HG02642 (cell line): ENCODE data around the gene TSPAN18.

ENCODE experiments used
- ATAC-seq: cut with Tn5 transposase; IDR thresholded peaks from one replicate; pipeline ENCODE4 v1.9.1; 2021; ENCODE audit warnings: mild to moderate bottlenecking; ENCODE audit not compliant: unreplicated experiment, poor library complexity

The TSPAN18 gene

DNA sequence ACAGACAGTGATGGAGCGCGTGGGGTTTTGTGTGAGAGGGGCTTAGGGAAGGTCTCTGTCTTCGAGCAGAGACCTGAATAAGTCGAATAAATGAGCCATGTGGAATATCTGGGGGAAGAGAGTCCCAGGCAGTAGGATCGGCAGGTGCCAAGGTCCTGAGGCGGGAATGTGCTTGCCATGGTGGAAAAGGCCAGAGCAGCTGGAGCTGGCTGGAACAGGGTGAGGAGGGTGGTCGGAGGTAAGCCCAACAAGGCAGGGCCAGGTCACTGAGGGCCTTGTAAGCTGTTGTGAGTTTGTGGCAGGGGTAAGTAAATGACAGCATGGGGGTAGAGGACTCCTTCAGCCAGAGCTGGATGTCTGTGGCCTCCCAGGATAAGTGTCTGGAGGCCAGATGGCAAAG is 152.7 kb downstream of the TSPAN18 start:
- ATAC-seq, result no peak

- ATAC-seq, result no peak
Measured at GRCh38 chr11:44880511-44880910, 153.7 kb downstream of the TSPAN18 start.

- ATAC-seq, result no peak
Measured at GRCh38 chr11:44880953-44881352, 154.2 kb downstream of the TSPAN18 start.

- no peak for ATAC-seq
Measured at GRCh38 chr11:44883277-44883676, 156.5 kb downstream of the TSPAN18 start.

- no peak for ATAC-seq
Measured at GRCh38 chr11:44884056-44884455, 157.3 kb downstream of the TSPAN18 start.

DNA sequence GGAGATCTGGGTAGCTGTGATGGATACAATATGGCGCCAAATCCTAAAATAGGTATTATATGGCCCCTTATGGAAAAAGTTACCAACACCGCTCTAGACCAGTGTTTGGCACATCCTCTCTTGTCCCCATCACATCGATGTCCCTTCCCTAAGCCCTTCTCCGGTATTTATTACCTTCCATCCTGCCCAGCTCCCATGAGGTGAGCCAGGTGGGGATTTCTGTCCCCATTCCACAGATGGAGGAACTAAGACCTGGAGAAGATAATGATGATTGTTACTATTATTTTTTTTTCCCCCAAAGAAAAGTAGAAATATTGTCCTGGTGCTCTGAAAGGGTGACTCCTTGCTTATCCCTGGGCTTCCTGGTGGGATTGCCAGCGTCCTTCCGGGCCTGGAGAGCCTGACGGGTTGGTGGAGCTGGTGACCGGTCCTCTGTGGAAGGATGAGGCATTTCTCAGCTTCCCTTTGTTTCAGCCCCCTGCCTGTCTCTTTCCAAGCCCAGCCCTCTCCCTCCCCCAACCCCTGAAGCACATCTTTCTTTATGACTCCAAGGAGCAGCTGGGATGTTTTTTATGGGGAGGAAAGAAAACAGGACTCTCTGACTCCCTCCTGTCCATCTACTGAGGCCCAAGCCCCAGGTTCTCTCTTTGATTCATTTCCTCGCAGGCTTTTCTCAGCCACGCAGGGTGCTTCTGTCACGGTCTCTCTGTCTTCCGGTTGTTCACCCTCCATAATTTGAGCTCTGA is 158.5 kb downstream of the TSPAN18 start:
- ATAC-seq, result no peak

GRCh38 chr11:44885919-44886789 is 159.4 kb downstream of the TSPAN18 start:
- ATAC-seq, result no peak

- no peak for ATAC-seq
Measured at GRCh38 chr11:44886790-44887140, 160.0 kb downstream of the TSPAN18 start.

- no peak for ATAC-seq
Measured at GRCh38 chr11:44887636-44888035, 160.9 kb downstream of the TSPAN18 start.

- ATAC-seq, result no peak
Measured at GRCh38 chr11:44889266-44889665, 162.5 kb downstream of the TSPAN18 start.

- ATAC-seq, result no peak
Measured at GRCh38 chr11:44892843-44893242, 166.1 kb downstream of the TSPAN18 start.

DNA sequence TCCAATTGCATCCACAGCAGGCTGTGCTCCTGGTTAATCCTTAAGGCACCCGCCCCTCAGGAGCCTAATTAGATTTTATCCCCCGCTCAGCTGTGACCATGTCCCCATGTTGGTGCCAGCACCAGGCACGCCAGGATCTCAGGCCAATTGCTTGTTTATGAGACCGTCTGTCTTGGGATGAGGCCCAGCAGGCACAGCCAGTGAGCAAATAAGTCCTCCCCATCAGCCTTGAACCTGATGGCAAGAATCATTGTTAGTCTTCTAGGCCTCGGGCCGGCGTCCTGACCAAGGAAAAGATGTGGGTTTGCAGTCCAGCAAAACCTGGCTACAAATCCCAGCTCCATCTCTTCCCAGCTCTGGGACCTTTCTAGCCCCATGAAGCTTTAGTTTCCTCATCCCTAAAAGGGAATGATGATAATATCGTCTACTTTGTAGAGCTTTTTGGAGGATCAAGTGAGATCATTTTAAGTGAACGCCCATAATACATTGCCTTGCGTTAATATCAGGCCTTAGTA is 166.6 kb downstream of the TSPAN18 start:
- ATAC-seq, result no peak

- peak; percentile 51 for ATAC-seq
Measured at GRCh38 chr11:44893846-44894617, 167.3 kb downstream of the TSPAN18 start.

GRCh38 chr11:44899959-44900358 is 173.2 kb downstream of the TSPAN18 start:
- ATAC-seq, result no peak

DNA sequence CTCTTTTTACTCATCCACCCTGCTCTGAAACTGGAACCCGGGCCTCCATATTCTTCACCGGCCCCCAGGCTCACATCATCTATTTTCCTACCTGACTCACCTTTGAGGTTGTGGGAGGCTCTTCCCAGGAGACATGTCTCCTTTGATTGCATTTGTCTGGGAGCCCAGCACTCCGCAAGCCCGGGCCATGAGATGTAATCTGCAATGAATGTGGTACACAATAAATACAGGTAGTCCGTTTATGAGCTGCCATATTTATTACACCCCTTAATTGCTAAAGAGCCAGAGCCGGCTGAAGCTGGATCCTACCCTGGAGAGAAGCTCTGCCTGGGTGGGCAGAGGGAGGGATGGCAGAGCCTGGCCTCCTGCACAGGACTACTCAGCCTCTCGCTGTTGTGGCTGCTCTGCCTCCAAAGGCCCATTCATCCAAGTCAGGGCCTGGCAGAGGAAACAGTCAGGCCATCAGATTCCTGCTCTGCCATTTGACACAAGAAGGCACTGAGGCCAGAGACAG is 174.4 kb downstream of the TSPAN18 start:
- no peak for ATAC-seq

DNA sequence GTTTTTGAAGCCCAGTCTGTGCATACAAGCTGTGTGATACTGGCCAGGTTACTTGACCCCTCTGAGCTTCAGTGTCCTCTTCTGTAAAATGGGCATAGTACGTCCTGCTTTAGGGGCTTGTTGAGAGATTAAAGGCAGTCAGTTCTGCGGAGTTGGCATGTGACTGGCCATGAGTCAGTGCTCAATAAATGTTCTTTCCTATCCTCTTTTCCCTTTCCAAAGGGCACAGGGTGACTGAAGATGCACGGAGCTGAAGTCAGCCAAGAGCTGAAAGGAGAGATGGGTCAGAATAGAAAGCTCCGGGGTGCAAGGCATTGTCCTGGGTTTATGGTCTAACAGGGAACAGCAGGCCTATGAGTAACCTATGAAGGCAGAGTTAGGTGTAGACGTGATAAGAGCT is 175.0 kb downstream of the TSPAN18 start:
- ATAC-seq, result no peak

GRCh38 chr11:44903035-44903434 is 176.3 kb downstream of the TSPAN18 start:
- no peak for ATAC-seq

DNA sequence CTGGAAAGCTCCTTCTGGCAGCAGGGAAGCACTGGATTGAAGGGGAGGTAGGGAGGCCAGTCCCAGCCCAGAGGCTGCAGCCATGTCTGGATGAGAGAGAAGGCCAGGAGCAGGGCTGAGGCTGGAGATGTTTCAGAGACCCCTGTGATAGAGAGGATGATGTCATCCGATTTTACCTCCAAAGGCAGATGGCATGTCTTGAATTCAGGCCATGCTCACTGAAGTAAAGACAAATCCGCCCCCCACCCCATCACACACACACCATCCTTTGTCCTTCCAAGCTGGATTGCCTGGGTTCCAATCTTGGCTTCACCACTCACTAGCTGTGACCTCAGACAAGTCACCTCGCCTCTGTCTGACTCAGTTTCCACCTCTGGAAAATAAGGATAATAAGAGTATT is 176.8 kb downstream of the TSPAN18 start:
- no peak for ATAC-seq

GRCh38 chr11:44904261-44905020 is 177.7 kb downstream of the TSPAN18 start:
- no peak for ATAC-seq
